HEK293 (cell line): ENCODE results near the gene SOCS1.

ENCODE experiments used
- MZF1 ChIP-seq: fragments of 450-650 bp; formaldehyde crosslinking; IDR thresholded peaks from 2 replicates; pipeline ENCODE4 v1.5.1; 2017; ENCODE audit warnings: missing biosample characterization, missing genetic modification characterization, borderline replicate concordance
- YY1 ChIP-seq: fragments of 450-650 bp; formaldehyde crosslinking; IDR thresholded peaks from 2 replicates; pipeline ENCODE4 v1.5.1; 2018; ENCODE audit warnings: missing biosample characterization, missing genetic modification characterization
- ZBTB1 ChIP-seq: fragments of 450-650 bp; formaldehyde crosslinking; IDR thresholded peaks from 2 replicates; pipeline ENCODE4 v1.5.1; 2016; ENCODE audit warnings: missing biosample characterization, missing genetic modification characterization
- ZBTB48 ChIP-seq: fragments of 450-650 bp; formaldehyde crosslinking; IDR thresholded peaks from 2 replicates; pipeline ENCODE4 v1.5.1; 2016; ENCODE audit warnings: missing biosample characterization, missing genetic modification characterization
- ZFHX2 ChIP-seq: fragments of 450-650 bp; formaldehyde crosslinking; conservative IDR thresholded peaks from 2 replicates; pipeline ENCODE4 v1.5.1; 2016; ENCODE audit warnings: missing biosample characterization, missing genetic modification characterization
- ZNF121 ChIP-seq: fragments of 450-650 bp; formaldehyde crosslinking; IDR thresholded peaks from 2 replicates; pipeline ENCODE4 v1.5.1; 2016; ENCODE audit warnings: missing biosample characterization, missing genetic modification characterization
- ZNF132 ChIP-seq: fragments of 450-650 bp; formaldehyde crosslinking; IDR thresholded peaks from 2 replicates; pipeline ENCODE4 v1.5.1; 2017; ENCODE audit warnings: missing biosample characterization, missing genetic modification characterization, borderline replicate concordance
- ZNF148 ChIP-seq: fragments of 450-650 bp; formaldehyde crosslinking; IDR thresholded peaks from 2 replicates; pipeline ENCODE4 v1.5.0; 2017; ENCODE audit warnings: missing biosample characterization, missing genetic modification characterization, borderline replicate concordance
- ZNF223 ChIP-seq: fragments of 450-650 bp; formaldehyde crosslinking; IDR thresholded peaks from 2 replicates; pipeline ENCODE4 v1.5.1; 2016; ENCODE audit warnings: missing biosample characterization, missing genetic modification characterization
- ZNF302 ChIP-seq: fragments of 450-650 bp; formaldehyde crosslinking; IDR thresholded peaks from 2 replicates; pipeline ENCODE4 v1.5.1; 2016; ENCODE audit warnings: missing biosample characterization, missing genetic modification characterization, low read depth
- ZNF529 ChIP-seq: fragments of 450-650 bp; formaldehyde crosslinking; IDR thresholded peaks from 2 replicates; pipeline ENCODE4 v1.5.1; 2017; ENCODE audit warnings: missing genetic modification characterization, missing biosample characterization; ENCODE audit not compliant: insufficient replicate concordance
- TF ChIP-seq, protein P1 (sequence below): fragments of 450-650 bp; formaldehyde crosslinking; IDR thresholded peaks from 2 replicates; pipeline ENCODE4 v1.5.1; 2016; ENCODE audit warnings: missing biosample characterization, missing genetic modification characterization, low read depth
- TF ChIP-seq, protein P2 (sequence below): fragments of 450-650 bp; formaldehyde crosslinking; IDR thresholded peaks from 2 replicates; pipeline ENCODE4 v1.5.1; 2016; ENCODE audit warnings: missing biosample characterization, missing genetic modification characterization
- TF ChIP-seq, protein P3 (sequence below): fragments of 450-650 bp; formaldehyde crosslinking; IDR thresholded peaks from 2 replicates; pipeline ENCODE4 v1.5.1; 2016; ENCODE audit warnings: missing biosample characterization, missing genetic modification characterization

DNA sequence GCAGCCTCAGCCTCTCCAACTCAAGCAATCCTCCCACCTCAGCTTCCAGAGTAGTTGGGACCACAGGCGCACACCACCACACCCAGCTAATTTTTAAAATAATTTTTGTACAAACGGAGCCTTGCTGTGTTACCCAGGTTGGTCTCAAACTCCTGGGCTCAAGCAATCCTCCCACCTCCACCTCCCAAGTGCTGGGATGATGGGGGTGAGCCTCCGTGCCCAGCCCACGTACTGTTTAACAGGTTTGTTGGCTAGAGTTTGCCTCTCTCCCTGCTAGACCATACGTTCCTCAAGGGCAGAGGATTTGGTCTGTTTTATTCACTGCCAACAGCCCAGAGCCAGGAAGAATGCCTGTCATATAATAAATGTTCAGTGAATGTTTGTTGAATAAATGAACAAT is 26.6 kb downstream of the SOCS1 start:
- TF ChIP-seq ZNF223 (tag by site-specific recombination) = no peak
- TF ChIP-seq ZNF302 (tag by site-specific recombination) = no peak
- TF ChIP-seq, protein P1, sequence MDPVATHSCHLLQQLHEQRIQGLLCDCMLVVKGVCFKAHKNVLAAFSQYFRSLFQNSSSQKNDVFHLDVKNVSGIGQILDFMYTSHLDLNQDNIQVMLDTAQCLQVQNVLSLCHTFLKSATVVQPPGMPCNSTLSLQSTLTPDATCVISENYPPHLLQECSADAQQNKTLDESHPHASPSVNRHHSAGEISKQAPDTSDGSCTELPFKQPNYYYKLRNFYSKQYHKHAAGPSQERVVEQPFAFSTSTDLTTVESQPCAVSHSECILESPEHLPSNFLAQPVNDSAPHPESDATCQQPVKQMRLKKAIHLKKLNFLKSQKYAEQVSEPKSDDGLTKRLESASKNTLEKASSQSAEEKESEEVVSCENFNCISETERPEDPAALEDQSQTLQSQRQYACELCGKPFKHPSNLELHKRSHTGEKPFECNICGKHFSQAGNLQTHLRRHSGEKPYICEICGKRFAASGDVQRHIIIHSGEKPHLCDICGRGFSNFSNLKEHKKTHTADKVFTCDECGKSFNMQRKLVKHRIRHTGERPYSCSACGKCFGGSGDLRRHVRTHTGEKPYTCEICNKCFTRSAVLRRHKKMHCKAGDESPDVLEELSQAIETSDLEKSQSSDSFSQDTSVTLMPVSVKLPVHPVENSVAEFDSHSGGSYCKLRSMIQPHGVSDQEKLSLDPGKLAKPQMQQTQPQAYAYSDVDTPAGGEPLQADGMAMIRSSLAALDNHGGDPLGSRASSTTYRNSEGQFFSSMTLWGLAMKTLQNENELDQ (tag by site-specific recombination) = no peak
- TF ChIP-seq, protein P2, sequence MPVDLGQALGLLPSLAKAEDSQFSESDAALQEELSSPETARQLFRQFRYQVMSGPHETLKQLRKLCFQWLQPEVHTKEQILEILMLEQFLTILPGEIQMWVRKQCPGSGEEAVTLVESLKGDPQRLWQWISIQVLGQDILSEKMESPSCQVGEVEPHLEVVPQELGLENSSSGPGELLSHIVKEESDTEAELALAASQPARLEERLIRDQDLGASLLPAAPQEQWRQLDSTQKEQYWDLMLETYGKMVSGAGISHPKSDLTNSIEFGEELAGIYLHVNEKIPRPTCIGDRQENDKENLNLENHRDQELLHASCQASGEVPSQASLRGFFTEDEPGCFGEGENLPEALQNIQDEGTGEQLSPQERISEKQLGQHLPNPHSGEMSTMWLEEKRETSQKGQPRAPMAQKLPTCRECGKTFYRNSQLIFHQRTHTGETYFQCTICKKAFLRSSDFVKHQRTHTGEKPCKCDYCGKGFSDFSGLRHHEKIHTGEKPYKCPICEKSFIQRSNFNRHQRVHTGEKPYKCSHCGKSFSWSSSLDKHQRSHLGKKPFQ (tag by site-specific recombination) = no peak
- TF ChIP-seq YY1 (tag by site-specific recombination) = no peak
- TF ChIP-seq ZFHX2 (tag by site-specific recombination) = peak; percentile 57
- no peak for TF ChIP-seq ZNF121 (tag by site-specific recombination)
- TF ChIP-seq, protein P3, sequence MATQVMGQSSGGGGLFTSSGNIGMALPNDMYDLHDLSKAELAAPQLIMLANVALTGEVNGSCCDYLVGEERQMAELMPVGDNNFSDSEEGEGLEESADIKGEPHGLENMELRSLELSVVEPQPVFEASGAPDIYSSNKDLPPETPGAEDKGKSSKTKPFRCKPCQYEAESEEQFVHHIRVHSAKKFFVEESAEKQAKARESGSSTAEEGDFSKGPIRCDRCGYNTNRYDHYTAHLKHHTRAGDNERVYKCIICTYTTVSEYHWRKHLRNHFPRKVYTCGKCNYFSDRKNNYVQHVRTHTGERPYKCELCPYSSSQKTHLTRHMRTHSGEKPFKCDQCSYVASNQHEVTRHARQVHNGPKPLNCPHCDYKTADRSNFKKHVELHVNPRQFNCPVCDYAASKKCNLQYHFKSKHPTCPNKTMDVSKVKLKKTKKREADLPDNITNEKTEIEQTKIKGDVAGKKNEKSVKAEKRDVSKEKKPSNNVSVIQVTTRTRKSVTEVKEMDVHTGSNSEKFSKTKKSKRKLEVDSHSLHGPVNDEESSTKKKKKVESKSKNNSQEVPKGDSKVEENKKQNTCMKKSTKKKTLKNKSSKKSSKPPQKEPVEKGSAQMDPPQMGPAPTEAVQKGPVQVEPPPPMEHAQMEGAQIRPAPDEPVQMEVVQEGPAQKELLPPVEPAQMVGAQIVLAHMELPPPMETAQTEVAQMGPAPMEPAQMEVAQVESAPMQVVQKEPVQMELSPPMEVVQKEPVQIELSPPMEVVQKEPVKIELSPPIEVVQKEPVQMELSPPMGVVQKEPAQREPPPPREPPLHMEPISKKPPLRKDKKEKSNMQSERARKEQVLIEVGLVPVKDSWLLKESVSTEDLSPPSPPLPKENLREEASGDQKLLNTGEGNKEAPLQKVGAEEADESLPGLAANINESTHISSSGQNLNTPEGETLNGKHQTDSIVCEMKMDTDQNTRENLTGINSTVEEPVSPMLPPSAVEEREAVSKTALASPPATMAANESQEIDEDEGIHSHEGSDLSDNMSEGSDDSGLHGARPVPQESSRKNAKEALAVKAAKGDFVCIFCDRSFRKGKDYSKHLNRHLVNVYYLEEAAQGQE (tag by site-specific recombination) = no peak
- no peak for TF ChIP-seq ZBTB1 (tag by site-specific recombination)
- TF ChIP-seq MZF1 (tag by site-specific recombination) = no peak
- TF ChIP-seq ZNF148 = no peak
- TF ChIP-seq ZNF132 (tag by site-specific recombination) = no peak
- TF ChIP-seq ZBTB48 = no peak
- TF ChIP-seq ZNF529 (tag by site-specific recombination) = no peak
